GM12874 (cell line): ENCODE data around the gene SLC4A11.

Experiments used
- TF ChIP-seq, protein P1 (sequence below): IDR thresholded peaks from 2 replicates; pipeline ENCODE4 v1.5.1; 2011; ENCODE audit warnings: low read depth, mild to moderate bottlenecking, control low read depth, low read length, moderate library complexity; ENCODE audit not compliant: insufficient read depth

The SLC4A11 gene

DNA sequence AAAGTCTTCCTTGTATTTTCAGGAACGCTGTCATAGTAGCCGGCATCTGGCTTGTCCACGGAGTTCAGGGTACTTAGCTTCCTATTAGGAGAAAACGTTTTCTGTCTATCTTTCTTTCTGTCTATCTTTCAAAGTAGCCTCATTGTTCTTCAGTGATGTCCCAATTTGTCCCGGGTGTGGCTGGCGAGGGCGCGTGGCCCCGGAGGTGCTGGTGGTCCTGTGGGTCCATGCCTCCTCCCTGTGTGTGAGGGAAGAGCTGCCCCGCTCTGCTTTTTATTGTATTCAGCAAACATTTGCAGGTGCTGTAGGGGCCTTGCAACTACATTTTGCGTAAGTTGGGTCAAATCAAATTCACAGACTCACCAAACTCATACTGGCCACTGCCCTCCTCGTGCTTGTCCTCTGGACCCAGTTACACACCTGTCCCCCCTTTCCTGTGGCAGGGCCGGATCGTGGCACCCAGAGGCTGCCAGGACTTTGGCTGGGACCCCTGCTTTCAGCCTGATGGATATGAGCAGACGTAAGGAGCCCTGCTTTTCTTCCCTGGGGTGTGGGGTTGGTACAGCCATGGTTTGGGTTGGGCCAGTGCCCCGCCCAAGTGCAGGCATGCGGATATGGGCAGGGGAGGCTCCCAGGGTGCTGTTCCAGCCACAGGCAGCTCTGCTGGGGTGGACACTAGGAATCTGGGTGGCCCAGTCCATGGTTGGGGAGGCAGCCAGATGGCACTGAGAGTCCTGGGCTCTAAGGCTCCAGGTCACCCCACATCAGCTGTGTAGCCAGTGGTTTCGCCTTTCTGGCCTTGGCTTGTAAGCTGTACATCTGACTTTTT, 17.4 kb downstream of the SLC4A11 start:
- TF ChIP-seq, protein P1, sequence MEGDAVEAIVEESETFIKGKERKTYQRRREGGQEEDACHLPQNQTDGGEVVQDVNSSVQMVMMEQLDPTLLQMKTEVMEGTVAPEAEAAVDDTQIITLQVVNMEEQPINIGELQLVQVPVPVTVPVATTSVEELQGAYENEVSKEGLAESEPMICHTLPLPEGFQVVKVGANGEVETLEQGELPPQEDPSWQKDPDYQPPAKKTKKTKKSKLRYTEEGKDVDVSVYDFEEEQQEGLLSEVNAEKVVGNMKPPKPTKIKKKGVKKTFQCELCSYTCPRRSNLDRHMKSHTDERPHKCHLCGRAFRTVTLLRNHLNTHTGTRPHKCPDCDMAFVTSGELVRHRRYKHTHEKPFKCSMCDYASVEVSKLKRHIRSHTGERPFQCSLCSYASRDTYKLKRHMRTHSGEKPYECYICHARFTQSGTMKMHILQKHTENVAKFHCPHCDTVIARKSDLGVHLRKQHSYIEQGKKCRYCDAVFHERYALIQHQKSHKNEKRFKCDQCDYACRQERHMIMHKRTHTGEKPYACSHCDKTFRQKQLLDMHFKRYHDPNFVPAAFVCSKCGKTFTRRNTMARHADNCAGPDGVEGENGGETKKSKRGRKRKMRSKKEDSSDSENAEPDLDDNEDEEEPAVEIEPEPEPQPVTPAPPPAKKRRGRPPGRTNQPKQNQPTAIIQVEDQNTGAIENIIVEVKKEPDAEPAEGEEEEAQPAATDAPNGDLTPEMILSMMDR, result no peak

DNA sequence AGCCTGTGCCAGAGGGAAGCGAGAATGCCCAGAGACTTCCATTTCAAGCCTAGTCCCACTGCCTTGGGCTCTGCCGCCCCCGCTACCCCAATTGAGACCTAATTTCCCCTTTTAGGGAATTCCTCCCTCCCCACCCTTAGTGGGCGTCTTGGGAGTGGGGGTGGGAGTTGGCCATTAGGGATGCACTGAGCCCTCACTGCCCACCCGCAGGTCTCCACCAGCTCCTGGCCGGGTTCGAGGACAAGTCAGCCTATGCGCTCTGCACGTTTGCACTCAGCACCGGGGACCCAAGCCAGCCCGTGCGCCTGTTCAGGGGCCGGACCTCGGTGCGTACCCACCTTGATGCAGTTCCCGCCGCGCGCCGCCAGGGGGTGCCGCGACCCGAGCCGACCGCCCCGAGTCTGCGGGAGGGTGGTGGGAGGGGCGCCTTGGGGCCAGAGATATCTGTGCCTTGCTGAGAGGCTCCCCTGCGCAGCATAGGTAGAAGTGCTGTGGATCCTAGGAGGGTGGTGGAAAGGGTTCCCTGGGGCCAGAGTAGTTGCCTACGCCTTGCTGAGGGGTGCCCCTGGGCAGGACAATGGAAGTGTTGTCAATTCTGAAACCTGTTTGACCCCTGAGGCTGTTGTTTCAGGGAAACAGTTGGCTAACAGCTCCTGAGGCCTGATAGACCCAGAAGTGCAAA, 20.5 kb downstream of the SLC4A11 start:
- TF ChIP-seq, protein P1, result peak; percentile 92

DNA sequence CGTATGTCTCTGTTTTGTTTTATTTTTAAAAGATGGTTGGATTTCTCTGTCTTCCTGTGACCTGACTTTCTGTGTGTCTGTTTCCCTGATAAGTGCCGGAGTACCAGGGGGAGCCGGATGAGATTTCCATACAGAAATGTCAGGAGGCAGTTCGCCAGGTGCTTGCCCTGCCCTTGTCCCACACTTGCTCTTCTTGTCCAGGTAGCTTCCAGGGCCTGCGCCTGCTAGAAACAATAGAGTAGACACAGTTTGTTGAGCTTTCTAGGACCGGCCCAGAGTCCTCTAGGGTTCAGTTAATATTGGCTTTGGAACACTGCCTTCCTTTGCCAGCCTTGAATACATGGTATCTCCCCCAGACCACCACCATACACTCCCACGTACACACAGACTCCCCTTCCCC, 25.8 kb downstream of the SLC4A11 start:
- TF ChIP-seq, protein P1, result no peak

DNA sequence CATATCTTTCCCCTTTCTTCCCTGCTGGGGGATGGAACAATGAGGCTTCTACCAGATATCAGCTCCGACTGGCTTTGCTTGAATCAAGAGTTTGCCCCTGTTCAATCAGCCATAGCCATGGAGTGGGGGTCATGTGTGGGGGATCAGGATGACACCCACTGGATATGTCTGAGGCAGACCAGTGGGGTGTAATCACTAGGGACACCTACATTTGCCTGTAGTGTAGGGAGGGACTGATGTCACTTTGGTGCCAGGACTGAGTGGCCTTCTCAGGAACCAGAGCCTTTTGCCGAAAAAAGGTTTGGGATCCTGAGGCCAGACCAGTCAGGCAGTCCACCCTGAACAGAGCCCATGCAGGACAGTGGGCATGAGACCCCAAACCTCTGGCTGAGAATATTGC, 28.6 kb downstream of the SLC4A11 start:
- TF ChIP-seq, protein P1, result no peak

DNA sequence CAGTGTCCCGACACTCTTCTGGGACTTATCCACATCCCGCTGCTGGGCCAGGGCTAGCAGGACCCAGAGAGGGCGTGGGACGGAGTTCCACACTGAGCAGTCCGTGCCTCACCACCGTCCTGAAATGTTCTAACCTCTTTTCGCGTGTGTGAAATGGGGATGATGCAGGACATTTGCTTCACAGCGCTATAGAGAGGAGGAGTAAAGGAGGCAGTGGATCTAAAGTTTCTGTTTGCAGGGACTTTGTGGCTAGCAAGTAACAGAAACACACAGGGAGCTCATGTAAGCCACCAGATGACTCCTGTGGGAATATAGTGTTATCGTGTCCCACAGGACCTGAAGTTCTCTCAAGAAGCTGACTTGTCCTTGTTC, 29.1 kb downstream of the SLC4A11 start:
- TF ChIP-seq, protein P1, result no peak

DNA sequence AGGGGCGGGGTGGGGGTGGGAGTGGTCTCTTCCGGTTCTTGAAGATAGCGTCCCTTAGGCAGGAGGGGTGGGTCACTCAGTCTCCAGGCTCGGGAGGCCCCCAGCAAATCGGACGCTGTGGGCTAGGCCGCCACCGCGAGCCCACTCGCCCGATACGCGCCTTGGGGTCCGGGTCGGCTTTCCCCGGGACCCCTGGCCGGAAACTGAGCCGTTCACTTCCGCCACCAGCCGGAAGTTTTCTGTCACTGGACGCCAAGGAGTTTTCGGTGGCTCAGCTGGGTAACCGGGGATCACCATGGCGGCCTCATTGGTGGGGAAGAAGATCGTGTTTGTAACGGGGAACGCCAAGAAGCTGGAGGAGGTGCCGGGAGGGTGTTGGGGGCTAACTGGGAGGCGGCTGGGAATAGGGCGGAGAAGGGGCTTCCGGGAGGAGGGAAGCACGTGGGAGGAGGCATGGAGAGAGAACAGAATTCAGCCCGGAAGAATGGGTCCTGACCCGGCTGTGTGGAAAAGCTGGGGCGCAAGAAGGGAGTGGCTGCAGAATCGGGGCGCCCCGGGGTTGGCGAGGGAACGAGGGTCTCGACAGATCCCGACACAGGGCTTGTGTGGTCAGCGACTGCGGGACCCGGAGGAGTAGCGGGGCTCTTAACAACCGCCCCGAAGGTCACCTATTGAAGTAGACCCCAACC, 29.6 kb downstream of the SLC4A11 start, which contains the start of gene ITPA:
TSS of gene ITPA (plus strand) at position 242 of the 689 bp plus-strand sequence. CDS start at position 296, 54 bp downstream.
- TF ChIP-seq, protein P1, result no peak

DNA sequence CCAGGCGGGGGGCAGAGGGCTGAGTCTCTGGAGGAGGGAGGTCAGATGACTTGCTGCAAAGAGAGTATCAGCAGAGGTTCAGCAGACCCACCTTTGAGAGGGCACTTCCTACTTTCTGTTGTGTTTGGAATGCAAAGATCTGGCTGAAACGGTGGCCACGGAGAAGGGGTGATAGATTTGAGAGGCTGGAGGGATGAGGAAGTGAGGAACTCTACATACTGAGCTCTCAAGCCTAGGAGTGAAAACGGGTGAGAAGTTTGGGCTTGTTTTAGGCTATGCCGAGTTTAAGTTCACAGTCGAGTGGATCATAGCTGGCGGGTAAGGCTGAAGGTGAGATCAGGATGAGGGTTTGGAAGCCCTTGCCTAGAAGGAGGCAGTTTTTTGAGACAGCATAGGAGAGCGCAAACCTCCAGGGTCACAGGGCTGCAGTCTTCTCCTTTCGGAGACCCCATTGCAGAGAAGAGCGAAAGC, 30.2 kb downstream of the SLC4A11 start:
- TF ChIP-seq, protein P1, result no peak
